Colonic mucosa (tissue), 4 donors: ENCODE data around the gene TMEM191C. TPM values are rescaled to one million over a fixed set of nuclear protein-coding genes. Genes with fewer than 3 reads are reported as not detected.
A peak's percentile ranks its signal among the peaks of the same experiment; 100 is the strongest.
"Not testable (repeated sequence)": the region's sequence is repeated elsewhere in the genome, so short reads cannot be mapped to it uniquely, and the experiment has no call there.

Experiments
- DNase-seq: peaks from one replicate; pipeline ENCODE4 v3.0.0-alpha.2; 2020
- H3K27ac ChIP-seq: fragments of 200-600 bp; one replicate; pipeline ENCODE4 v1.8.0; 2021
- H3K27me3 ChIP-seq: fragments of 200-600 bp; one replicate; pipeline ENCODE4 v1.8.0; 2021
- H3K36me3 ChIP-seq: fragments of 200-600 bp; one replicate; pipeline ENCODE4 v1.8.0; 2021
- H3K4me1 ChIP-seq: fragments of 200-600 bp; one replicate; pipeline ENCODE4 v1.8.0; 2021; ENCODE audit warnings: mild to moderate bottlenecking
- H3K4me3 ChIP-seq: fragments of 200-600 bp; one replicate; pipeline ENCODE4 v1.8.0; 2021
- H3K9ac ChIP-seq, 2 donors: one replicate each; pipeline ENCODE4 v1.7.0; 2013; ENCODE audit warnings: control low read depth in 2 of 2, low read depth in 2 of 2, low read length in 2 of 2
- H3K9me3 ChIP-seq: fragments of 200-600 bp; one replicate; pipeline ENCODE4 v1.8.0; 2021
- intact Hi-C: fragments of 100-400 bp; cut with DNase I; formaldehyde crosslinking; loops from one replicate; pipeline ENCODE4 v1.14.1; 2022
- total RNA-seq, 2 donors: library from RNA; stranded (reverse); fragmentation: NEBNext Ultra II Directional in 1 of 2; extraction: Animal tissue kit (Norgen Biotek cat#: 25700) in 1 of 2; gene quantifications; one replicate each; pipeline ENCODE4 v1.2.1, GENCODE V29; 2021
- TF ChIP-seq, protein P1 (sequence below): fragments of 200-600 bp; IDR thresholded peaks from one replicate; pipeline ENCODE4 v1.8.0; 2022; ENCODE audit warnings: antibody characterized with exemption, mild to moderate bottlenecking
- donor health status: healthy.
- donor health status: DM: no; HTN: no; CAD: no.
- donor health status: DM: no; HTN: no; CAD: no.

Gene TMEM191C
- total RNA-seq, 2 donors from 2014 or later, result 0.80 to 3.3 TPM

- DNase-seq, result no peak
- TF ChIP-seq, protein P1, sequence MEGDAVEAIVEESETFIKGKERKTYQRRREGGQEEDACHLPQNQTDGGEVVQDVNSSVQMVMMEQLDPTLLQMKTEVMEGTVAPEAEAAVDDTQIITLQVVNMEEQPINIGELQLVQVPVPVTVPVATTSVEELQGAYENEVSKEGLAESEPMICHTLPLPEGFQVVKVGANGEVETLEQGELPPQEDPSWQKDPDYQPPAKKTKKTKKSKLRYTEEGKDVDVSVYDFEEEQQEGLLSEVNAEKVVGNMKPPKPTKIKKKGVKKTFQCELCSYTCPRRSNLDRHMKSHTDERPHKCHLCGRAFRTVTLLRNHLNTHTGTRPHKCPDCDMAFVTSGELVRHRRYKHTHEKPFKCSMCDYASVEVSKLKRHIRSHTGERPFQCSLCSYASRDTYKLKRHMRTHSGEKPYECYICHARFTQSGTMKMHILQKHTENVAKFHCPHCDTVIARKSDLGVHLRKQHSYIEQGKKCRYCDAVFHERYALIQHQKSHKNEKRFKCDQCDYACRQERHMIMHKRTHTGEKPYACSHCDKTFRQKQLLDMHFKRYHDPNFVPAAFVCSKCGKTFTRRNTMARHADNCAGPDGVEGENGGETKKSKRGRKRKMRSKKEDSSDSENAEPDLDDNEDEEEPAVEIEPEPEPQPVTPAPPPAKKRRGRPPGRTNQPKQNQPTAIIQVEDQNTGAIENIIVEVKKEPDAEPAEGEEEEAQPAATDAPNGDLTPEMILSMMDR, result no peak
Measured at GRCh38 chr22:21455334-21456089, 11.7 kb upstream of the TMEM191C start.

GRCh38 chr22:21457023-21457787 is 10.0 kb upstream of the TMEM191C start:
- H3K9me3 ChIP-seq, result no peaks in the 10 kb centered on the region
- H3K36me3 ChIP-seq, result no peaks in the 10 kb centered on the region
- H3K27ac ChIP-seq, result no peak overlapping the region
- no peaks in the 10 kb centered on the region for H3K4me1 ChIP-seq
- no peak for DNase-seq
- H3K9ac ChIP-seq, result no peak overlapping the region
- TF ChIP-seq, protein P1, result no peak
- no peak overlapping the region for H3K4me3 ChIP-seq
- H3K27me3 ChIP-seq, result no peaks in the 10 kb centered on the region
- intact Hi-C loops, result no loop called here

More at GRCh38 chr22:21455334-21456089, 11.7 kb upstream of the TMEM191C start:
- no peaks in the 10 kb centered on the region for H3K27me3 ChIP-seq
- no peak overlapping the region for H3K9ac ChIP-seq
- H3K4me3 ChIP-seq, result no peak overlapping the region
- intact Hi-C loops, result no loop called here
- H3K36me3 ChIP-seq, result no peaks in the 10 kb centered on the region
- H3K4me1 ChIP-seq, result no peaks in the 10 kb centered on the region
- H3K9me3 ChIP-seq, result no peaks in the 10 kb centered on the region
- H3K27ac ChIP-seq, result no peak overlapping the region

DNA sequence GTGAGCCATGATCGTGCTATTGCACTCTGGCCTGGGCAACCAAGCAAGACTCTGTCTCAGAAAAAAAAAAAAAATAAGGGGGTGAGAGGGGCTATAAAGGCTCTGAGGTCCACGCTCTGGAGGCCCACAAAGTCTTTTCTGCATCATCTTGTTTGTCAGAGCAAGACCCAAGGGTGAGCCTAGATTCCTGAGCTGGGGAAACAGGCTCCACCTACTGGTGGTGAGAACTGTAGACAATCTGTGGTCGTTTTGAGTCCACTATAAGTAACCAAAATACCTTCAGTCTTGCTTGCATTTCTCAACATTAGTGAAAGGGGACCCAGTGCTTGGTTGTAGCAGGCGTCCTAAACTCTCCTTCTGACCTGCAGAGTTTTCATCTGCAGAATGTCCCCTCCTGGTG is 4.5 kb upstream of the TMEM191C start:
- H3K4me1 ChIP-seq, H3K9me3 ChIP-seq, H3K36me3 ChIP-seq, H3K27ac ChIP-seq, H3K4me3 ChIP-seq, H3K27me3 ChIP-seq, intact Hi-C loops, H3K9ac ChIP-seq, DNase-seq: not testable (repeated sequence)

- H3K4me3 ChIP-seq, result peak overlapping the region; percentile 11
- H3K27me3 ChIP-seq, H3K36me3 ChIP-seq, H3K9me3 ChIP-seq, H3K9ac ChIP-seq, intact Hi-C loops, H3K4me1 ChIP-seq: not testable (repeated sequence)
- H3K27ac ChIP-seq, result peak overlapping the region; percentile 32
- DNase-seq, result peak; percentile 93
Measured at GRCh38 chr22:21468194-21469096, 1.3 kb downstream of the TMEM191C start.

DNA sequence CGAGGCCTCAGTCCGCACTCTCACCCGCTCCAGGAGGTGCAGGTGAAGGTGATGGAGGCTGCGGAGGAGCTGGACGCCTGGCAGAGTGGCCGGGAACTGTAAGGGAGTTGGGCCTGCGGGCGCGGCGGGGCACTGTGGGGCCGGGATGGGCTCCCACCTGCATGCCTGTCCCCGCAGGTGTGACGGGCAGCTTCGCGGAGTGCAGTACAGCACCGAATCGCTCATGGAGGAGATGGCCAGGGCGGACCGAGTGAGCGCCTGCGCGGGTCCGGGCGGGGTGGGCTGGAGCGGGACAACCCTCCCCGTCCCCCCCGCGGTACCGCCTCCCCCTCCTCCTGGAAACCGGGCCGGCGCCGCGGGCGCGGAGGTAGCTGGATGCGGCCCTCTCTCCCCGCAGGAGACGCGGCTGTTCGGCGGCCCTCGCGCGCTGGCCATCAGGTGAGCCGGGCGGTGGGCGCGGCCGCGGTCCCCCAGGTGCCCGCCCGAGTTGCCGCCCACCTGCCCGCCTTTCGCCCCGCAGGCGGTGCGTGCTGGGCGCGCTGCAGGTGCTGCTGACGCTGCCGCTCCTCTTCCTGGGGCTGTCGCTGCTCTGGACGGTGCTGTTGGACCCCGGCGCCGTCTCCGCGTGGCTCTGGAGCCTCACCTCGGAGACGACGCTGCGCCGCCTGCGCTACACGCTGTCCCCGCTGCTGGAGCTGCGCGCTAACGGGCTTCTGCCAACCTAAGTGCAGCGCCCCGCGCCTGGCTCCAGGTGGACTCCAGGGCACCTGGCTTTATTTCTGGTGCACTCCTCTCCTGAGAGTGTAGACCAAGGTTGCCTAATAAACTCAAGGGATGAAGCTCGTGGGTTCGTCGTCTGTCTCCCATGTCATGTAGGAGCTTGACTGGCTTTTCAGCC is 2.2 kb downstream of the TMEM191C start:
- H3K4me3 ChIP-seq, intact Hi-C loops, DNase-seq: not testable (repeated sequence)

DNA sequence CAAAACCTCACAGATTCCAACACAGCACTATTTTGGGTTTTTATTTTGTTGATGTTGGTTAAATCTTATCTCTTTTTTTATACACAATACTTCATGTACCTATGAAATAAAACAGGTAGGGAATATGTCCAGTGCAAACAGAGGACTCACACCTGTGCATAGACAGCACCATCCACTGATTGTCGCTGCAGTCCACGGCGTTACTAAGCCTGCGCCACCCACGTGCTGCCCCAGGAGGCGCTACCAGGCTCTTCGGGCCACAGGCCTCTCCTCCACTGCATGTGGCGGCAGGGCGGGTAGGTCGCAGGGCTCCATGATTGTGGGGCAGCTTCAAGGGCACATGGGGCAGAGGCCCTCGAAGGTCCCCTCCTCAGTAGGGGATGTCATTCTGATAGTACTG is 5.8 kb downstream of the TMEM191C start:
- H3K9ac ChIP-seq, H3K27ac ChIP-seq, DNase-seq, H3K27me3 ChIP-seq, intact Hi-C loops, H3K4me1 ChIP-seq, H3K9me3 ChIP-seq, H3K4me3 ChIP-seq, H3K36me3 ChIP-seq: not testable (repeated sequence)

More for the DNA sequence above, 2.2 kb downstream of the TMEM191C start:
- H3K4me1 ChIP-seq, H3K27ac ChIP-seq, H3K9me3 ChIP-seq, H3K36me3 ChIP-seq, H3K9ac ChIP-seq, H3K27me3 ChIP-seq: not testable (repeated sequence)

DNA sequence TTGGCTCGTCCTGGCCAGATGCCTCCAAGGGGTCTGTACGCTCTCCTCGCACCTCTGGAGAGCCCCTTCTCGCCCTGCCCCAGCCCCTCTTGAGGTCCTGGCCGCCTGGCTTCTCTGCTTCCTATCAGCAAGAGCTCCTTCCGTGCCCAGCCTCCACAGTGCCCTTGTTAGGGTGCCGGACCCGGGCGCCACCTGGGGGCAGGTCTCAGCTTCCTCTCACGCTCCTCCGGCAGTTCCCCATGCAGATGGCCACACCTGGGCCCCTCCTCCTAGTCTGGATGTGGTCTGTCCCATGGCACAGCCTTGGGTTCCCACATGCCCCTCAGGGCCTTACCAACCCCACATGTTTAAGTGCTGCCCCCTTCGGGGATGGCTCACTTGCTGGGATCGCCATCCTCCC is 6.5 kb downstream of the TMEM191C start:
- intact Hi-C loops, H3K9me3 ChIP-seq, H3K36me3 ChIP-seq, H3K4me3 ChIP-seq, H3K4me1 ChIP-seq, DNase-seq, H3K27ac ChIP-seq, H3K27me3 ChIP-seq, H3K9ac ChIP-seq: not testable (repeated sequence)

DNA sequence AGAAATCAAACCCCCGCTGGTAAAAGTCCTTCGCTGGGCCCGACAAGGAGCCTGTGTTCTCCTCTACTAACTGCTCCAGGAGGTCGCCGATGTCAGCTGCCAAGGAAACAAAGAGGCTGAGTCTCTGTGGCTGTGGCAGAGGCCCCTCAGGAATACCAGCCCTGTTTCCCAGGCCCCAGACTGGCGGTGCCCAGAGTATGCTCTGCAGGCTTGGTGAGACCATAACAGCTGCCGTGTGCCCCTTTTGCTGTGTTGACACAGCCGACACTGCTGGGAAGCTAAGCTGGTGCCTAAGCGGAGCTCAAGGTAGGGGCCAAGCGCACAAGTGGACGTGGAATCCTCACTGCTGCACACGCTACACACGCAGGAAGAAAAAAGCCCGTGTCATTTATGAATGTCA is 16.9 kb downstream of the TMEM191C start:
- H3K9ac ChIP-seq, DNase-seq, intact Hi-C loops, H3K27ac ChIP-seq, H3K4me3 ChIP-seq, H3K36me3 ChIP-seq, H3K4me1 ChIP-seq, H3K9me3 ChIP-seq, H3K27me3 ChIP-seq: not testable (repeated sequence)

DNA sequence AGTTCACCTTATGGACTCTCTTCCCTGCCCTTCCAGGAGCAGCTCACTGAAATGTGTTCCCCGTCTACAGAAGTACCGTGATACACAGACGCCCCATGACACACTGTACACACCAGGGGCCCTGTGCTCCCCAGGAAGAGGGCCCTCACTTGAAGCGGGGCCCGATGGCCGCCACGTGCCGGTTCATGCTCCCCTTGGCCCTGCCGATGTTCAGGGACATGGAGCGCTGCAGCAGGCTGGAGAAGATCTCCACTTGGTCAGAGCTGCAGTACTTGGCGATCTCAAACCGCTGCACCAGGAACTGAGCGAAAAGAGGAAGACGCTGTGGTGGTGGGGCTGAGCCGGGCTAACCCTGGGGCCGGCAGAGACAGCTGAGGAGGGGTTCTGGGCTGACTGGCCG is 20.5 kb downstream of the TMEM191C start:
- H3K36me3 ChIP-seq, H3K27ac ChIP-seq, H3K4me1 ChIP-seq, intact Hi-C loops, DNase-seq, H3K4me3 ChIP-seq, H3K9me3 ChIP-seq, H3K27me3 ChIP-seq, H3K9ac ChIP-seq: not testable (repeated sequence)

GRCh38 chr22:21489149-21489680 is 22.0 kb downstream of the TMEM191C start:
- intact Hi-C loops, H3K4me1 ChIP-seq, H3K9ac ChIP-seq, H3K27ac ChIP-seq, H3K4me3 ChIP-seq, H3K36me3 ChIP-seq, H3K9me3 ChIP-seq, H3K27me3 ChIP-seq, DNase-seq: not testable (repeated sequence)
